GM18951 (cell line): ENCODE results near the gene DLL4.

Source experiments
- POLR2A ChIP-seq: IDR thresholded peaks from 4 replicates; pipeline ENCODE4 v1.6.1; 2011; ENCODE audit warnings: mild to moderate bottlenecking; ENCODE audit not compliant: insufficient read length, insufficient read depth; ENCODE audit errors: extremely low read depth
- in situ Hi-C: fragments of 300-500 bp; cut with MboI; formaldehyde crosslinking; loops from one replicate; pipeline ENCODE4 v1.12.0; 2022; ENCODE audit warnings: low sequenced_read_pairs, mixed read lengths, inconsistent platforms; ENCODE audit not compliant: unreplicated experiment

Gene DLL4

GRCh38 chr15:40928821-40929659, at the start of gene DLL4:
Gene DLL4, plus strand, starts transcription at chr15:40929340. Its CDS starts 329 bp downstream, at chr15:40929669.
- peak; percentile 76 for TF ChIP-seq POLR2A
- in situ Hi-C loops, result loop anchor here (10.0 kb wide), 1 partner anchor 396 kb away; no protein-coding TSS in a partner anchor

- in situ Hi-C loops, result no loop called here
- no peak for TF ChIP-seq POLR2A
Measured at GRCh38 chr15:40879609-40880008, 49.5 kb upstream of the DLL4 start.

DNA sequence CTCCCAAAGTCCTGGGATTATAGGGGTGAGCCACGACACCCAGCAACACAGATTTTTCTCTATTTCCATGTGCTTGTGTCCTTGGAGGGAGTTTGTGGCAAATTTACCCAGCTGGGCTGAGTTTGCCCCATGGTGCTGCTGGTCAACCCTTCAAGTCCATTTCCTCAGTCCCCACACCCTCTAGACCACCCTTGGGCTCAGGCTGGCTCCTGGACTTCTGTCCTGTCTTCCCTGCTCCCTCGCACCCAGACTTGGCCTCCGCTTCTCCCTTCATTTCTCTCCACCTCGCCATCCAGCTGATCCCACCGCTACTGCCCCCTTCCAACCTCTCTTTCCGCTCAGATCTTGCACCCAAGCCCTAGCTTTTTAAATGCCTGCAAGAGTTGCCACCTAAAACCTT, 47.8 kb upstream of the DLL4 start:
- in situ Hi-C loops, result no loop called here

GRCh38 chr15:40886586-40886985, 42.6 kb upstream of the DLL4 start:
- in situ Hi-C loops, result no loop called here
- no peak for TF ChIP-seq POLR2A

More for the DNA sequence above, 47.8 kb upstream of the DLL4 start:
- no peak for TF ChIP-seq POLR2A

DNA sequence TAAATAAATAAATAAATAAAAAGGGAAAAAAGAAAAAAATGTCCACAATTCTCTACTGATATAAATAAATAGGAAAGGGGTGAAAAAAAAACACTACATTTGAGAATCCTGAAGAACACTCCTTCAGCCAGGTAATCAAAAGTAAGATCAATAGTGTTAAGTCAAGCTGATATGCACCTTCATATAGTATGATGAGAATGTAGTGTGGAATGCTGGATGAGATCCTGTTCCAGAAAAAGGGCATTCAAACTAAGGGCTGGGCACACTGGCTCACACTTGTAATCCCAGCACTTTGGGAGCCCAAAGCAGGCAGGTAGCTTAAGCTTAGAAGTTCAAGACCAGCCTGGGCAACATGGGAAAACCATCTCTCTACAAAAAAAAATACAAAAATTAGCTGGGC, 40.0 kb upstream of the DLL4 start:
- no peak for TF ChIP-seq POLR2A
- in situ Hi-C loops, result no loop called here

- in situ Hi-C loops, result loop anchor here (5.0 kb wide), 1 partner anchor 39 kb away; no protein-coding TSS in a partner anchor
- TF ChIP-seq POLR2A, result no peak
Measured at GRCh38 chr15:40891138-40891537, 38.0 kb upstream of the DLL4 start.

DNA sequence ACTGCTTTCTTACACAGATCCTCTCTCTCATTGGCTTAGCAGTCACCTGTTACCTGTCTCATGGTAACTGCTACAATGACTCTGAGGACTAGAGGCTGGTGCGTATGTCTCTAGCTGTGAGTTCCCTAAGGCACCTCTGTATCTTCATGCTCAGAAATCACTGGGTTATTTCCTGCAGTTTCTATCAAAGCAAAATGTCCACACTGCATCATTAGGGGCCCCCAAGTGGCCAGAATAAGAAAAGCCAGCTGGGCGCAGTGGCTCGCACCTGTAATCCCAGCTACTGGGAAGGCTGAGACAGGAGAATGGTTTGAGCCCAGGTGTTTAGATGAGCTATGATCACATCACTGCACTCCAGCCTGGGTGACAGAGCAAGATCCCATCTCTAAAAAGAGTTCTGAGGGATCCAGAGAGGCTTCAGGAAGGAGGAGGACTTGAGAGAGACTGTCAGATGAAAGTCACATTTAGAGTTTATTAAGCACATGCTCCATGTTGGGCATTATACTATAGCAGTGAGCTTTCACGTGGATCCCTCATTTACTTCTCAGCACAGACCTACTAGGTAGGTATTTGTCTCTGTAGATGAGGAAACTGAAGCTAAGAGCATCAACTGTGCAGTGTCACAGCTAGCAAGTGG, 37.2 kb upstream of the DLL4 start:
- in situ Hi-C loops, result loop anchor here (5.0 kb wide), 1 partner anchor 40 kb away; no protein-coding TSS in a partner anchor
- TF ChIP-seq POLR2A, result no peak

- TF ChIP-seq POLR2A, result no peak
- in situ Hi-C loops, result loop anchor here (5.0 kb wide), 1 partner anchor 40 kb away; no protein-coding TSS in a partner anchor
Measured at GRCh38 chr15:40892447-40893012, 36.6 kb upstream of the DLL4 start.

GRCh38 chr15:40893019-40893670, 36.0 kb upstream of the DLL4 start:
- TF ChIP-seq POLR2A, result no peak
- in situ Hi-C loops, result loop anchor here (5.0 kb wide), 1 partner anchor 41 kb away; no protein-coding TSS in a partner anchor

DNA sequence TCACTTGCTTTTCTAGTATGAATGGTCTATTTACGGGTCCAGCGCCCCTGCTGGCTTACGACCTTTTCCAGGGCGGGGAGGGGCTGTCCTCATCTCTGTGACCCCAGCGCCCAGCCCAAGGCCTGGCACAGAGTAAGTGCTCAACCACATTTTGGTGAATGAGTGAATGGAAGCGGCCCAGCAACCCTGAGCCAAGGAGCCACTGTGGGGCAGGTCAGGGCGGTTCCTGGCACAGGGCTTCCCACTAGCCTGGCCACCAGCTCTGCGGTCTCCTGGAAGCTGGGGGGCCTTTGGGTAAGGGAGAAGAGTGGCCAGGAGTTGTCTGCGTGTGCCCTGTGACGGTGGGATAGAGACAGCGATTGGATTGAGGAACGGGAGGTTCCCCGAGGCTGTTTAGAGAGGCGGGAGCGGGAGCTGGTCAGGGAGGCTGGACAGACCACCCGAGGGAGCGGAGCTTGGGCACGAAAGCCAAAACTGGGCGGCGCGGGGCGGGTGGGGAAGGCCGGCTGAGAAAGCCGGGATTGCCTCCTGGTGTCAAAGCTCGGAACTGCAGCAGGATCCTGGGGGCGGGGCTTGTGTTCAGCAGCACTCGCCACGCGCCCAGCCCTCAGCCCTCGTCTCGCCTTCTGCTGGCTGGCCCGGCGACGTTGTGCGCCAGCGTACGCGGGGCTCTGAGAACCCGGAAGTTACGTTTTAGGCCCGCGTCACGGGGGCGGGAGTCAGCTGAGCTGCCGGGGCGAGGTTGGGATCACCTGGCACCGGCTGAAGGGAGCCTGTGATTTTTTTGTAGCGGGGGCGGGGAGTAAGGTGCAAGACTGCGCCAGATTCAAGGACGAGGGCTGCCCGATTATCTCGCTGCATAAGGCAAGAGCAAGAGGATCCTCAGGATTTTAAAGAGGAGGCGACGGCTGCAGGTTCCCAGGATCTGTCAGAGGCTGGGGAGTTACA, 35.1 kb upstream of the DLL4 start, which contains the start of gene VPS18:
VPS18 (plus strand) TSS at position 718 of the 948 bp plus-strand sequence. CDS start 319 bp downstream, outside the sequence.
- in situ Hi-C loops, result loop anchor here (5.0 kb wide), 1 partner anchor 42 kb away; no protein-coding TSS in a partner anchor
- peak; percentile 73 for TF ChIP-seq POLR2A

DNA sequence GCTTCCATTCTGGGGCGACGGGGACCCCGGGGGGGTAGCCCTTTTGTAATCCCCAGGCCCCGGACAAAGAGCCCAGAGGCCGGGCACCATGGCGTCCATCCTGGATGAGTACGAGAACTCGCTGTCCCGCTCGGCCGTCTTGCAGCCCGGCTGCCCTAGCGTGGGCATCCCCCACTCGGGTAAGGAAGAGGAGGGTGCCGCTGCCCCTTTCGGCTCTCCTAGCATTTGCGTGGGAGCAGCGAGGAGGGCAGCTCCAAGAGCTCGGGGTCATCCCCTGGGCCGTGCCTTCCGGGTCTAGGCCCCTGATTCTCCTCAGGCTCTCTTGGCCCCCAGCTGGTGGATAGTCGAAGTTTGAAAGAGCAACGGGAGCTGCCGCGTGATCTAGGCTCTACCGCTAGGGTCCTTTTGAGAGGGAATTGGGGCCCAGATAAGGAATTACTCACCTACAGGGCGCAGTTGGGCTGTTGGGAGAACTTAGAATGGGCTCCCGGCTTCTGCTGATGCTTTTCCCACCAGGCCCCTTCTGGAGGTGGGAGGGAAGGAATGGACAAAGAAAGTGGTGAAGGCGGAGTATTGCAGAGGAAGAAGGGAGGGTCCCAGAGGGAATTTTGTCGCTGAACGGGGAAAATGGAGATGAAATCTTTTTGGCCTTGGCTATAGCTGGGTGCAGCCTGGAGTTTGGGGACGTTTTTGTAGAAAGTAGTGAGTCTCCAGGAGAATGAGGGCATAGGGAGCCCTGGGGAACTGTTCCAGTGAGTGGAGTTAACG, 34.3 kb upstream of the DLL4 start:
- in situ Hi-C loops, result loop anchor here (5.0 kb wide), 1 partner anchor 43 kb away; no protein-coding TSS in a partner anchor
- TF ChIP-seq POLR2A, result no peak

DNA sequence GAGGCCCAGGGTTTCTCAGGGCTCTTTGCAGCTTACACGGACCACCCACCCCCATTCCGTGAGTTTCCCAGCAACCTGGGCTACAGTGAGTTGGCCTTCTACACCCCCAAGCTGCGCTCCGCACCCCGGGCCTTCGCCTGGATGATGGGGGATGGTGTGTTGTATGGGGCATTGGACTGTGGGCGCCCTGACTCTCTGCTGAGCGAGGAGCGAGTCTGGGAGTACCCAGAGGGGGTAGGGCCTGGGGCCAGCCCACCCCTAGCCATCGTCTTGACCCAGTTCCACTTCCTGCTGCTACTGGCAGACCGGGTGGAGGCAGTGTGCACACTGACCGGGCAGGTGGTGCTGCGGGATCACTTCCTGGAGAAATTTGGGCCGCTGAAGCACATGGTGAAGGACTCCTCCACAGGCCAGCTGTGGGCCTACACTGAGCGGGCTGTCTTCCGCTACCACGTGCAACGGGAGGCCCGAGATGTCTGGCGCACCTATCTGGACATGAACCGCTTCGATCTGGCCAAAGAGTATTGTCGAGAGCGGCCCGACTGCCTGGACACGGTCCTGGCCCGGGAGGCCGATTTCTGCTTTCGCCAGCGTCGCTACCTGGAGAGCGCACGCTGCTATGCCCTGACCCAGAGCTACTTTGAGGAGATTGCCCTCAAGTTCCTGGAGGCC, 29.5 kb upstream of the DLL4 start:
- TF ChIP-seq POLR2A, result no peak
- in situ Hi-C loops, result no loop called here
